NCI-H226 (cell line): ENCODE measurements around the gene UPF2.
"Not testable (repeated sequence)": the region's sequence is repeated elsewhere in the genome, so short reads cannot be mapped to it uniquely, and the experiment has no call there.

Source experiments
- DNase-seq: peaks from one replicate; pipeline ENCODE4 v3.0.0-alpha.2; 2015

UPF2 gene, protein sequence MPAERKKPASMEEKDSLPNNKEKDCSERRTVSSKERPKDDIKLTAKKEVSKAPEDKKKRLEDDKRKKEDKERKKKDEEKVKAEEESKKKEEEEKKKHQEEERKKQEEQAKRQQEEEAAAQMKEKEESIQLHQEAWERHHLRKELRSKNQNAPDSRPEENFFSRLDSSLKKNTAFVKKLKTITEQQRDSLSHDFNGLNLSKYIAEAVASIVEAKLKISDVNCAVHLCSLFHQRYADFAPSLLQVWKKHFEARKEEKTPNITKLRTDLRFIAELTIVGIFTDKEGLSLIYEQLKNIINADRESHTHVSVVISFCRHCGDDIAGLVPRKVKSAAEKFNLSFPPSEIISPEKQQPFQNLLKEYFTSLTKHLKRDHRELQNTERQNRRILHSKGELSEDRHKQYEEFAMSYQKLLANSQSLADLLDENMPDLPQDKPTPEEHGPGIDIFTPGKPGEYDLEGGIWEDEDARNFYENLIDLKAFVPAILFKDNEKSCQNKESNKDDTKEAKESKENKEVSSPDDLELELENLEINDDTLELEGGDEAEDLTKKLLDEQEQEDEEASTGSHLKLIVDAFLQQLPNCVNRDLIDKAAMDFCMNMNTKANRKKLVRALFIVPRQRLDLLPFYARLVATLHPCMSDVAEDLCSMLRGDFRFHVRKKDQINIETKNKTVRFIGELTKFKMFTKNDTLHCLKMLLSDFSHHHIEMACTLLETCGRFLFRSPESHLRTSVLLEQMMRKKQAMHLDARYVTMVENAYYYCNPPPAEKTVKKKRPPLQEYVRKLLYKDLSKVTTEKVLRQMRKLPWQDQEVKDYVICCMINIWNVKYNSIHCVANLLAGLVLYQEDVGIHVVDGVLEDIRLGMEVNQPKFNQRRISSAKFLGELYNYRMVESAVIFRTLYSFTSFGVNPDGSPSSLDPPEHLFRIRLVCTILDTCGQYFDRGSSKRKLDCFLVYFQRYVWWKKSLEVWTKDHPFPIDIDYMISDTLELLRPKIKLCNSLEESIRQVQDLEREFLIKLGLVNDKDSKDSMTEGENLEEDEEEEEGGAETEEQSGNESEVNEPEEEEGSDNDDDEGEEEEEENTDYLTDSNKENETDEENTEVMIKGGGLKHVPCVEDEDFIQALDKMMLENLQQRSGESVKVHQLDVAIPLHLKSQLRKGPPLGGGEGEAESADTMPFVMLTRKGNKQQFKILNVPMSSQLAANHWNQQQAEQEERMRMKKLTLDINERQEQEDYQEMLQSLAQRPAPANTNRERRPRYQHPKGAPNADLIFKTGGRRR

DNA sequence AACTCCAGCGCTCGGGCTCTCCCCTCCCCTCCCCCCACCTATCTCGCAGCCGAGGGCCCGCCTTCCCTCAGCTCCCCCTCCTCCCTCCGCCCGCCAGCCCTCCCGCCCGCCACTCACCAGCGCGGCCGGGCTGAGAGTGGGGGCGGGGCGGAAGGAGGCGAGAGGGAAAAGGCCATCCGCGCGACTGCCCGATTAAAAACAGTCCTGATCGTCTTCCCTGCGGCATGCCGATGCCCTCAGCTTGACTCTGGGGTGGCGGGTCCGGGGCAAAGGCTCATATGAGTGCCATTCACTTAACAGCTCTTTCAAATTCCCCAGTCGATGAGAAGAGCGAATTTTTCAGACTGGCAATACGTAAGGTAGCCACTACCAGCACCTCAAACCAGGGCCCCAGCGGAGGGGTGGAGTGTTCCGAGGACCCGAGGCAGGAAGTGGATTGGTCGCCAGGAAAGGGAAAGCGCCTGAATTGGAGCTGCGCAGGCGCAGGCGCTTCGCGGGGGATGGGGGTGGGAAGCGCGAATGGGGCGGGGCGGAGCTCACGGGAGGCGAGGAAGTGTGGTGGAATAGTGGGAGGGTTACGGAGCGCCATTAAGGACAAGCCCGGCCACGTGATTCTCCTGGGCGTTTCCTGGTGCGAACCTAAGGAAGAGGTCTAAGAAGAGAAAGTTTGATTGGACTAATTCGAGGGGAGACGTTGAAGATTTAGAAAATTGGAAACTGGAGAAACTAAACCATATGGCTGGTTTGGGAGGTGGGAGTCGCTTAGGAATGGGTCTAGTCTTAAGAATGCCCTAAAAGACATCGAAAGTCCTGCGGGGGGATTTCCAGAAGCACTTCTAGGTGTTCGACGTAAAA is at the start of gene UPF2:
TSS of gene UPF2 (minus strand) at position 13 of the 855 bp plus-strand sequence. CDS start 7,386 bp downstream, outside the sequence.
- peak; percentile 94 for DNase-seq

DNA sequence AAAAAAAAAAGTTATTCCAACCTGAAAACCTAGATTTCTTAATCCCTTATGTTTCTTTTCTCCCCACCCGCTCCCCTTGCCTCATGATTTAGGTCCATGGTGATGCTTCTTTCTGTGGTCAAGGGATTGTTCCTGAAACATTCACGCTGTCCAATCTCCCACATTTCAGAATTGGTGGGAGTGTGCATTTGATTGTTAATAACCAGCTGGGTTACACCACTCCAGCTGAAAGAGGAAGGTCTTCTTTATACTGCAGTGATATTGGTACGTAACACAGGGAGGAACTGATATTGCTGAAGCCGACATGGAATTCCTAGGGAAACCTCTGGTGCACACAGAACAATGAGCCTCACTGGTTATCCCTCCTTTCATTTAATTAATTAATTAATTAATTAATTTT is 48.8 kb upstream of the UPF2 start:
- DNase-seq = no peak

- DNase-seq = no peak
Measured at GRCh38 chr10:12088919-12089318, 46.3 kb upstream of the UPF2 start.

GRCh38 chr10:12081879-12082557 is 39.4 kb upstream of the UPF2 start:
- no peak for DNase-seq

- no peak for DNase-seq
Measured at GRCh38 chr10:12081470-12081869, 38.9 kb upstream of the UPF2 start.

- no peak for DNase-seq
Measured at GRCh38 chr10:12077580-12078180, 35.1 kb upstream of the UPF2 start.

DNA sequence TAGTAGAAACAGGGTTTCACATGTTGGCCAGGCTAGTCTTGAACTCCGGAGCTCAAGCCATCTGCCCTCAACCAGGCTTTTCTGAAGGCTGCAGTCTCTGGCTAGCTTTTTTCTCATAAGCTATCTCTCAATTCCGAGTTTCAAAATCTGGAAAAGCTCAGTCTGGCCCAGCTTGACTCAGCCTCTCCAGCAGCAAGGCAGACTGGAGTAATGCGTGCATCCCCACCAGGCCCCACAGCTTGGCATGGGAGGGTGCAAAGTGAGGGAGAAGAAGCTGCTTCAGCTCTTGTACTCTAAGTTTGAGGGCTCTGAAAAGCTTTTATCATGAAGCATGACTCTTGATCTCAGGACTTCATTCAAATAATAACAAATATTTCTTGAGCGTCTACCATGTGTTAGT is 30.9 kb upstream of the UPF2 start:
- DNase-seq = no peak

DNA sequence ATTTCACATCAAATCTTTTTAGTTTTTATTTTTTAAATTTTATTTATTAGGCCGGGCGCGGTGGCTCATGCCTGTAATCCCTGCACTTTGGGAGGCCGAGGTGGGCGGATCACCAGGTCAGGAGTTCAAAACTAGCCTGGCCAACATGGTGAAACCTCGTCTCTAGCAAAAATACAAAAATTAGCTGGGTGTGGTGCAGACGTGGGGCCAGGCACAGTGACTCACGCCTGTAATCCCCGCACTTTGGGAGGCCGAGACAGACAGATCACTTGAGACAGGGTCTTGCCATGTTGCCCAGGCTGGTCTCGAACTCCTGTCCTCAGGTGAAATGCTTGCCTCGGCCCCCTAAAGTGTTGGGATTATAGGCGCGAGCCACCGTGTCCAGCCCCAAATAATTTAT is 28.8 kb upstream of the UPF2 start:
- not testable (repeated sequence) for DNase-seq

DNA sequence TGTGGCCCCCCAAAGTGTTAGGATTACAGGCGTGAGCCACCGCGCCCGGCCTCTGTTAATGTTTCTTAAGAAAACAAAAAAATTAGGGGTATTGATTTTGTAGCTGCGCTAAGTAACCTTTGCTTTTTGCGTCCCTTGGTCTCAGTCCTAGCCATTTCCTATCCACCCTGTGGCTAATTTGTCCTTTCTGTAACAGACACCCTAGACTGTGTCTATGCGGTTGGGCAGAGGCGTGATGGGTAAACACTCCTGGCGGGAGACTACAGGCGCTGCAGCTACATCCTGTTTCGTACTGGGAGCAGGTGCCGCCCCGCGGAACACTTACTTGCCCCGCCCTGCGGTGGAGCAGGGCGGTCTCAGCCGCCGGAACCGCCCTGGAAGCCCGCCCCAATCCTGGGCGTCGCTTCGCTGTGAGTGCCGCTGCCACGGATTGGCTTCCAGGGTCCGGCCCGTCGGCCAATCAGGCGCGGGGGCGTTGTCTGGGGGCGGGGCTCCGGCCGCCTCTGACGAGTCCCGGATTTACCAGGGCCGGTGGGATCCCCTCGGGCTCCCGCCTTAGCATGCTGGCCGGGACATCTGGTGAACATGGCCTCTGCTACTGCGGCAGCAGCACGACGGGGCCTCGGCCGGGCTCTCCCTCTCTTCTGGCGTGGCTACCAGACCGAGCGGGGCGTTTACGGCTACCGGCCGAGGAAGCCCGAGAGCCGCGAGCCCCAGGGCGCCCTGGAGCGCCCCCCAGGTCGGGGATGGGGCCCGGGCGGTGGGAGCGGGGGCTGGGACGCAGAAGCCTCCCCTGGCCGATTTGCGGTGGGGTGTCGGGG is 26.1 kb upstream of the UPF2 start, which contains the start of gene DHTKD1:
TSS of gene DHTKD1 (plus strand) at position 506 of the 821 bp plus-strand sequence. CDS start at position 586, 80 bp downstream.
- peak; percentile 96 for DNase-seq

GRCh38 chr10:12067336-12067735 is 24.7 kb upstream of the UPF2 start:
- peak; percentile 85 for DNase-seq

GRCh38 chr10:12063483-12063818 is 20.8 kb upstream of the UPF2 start:
- no peak for DNase-seq

DNA sequence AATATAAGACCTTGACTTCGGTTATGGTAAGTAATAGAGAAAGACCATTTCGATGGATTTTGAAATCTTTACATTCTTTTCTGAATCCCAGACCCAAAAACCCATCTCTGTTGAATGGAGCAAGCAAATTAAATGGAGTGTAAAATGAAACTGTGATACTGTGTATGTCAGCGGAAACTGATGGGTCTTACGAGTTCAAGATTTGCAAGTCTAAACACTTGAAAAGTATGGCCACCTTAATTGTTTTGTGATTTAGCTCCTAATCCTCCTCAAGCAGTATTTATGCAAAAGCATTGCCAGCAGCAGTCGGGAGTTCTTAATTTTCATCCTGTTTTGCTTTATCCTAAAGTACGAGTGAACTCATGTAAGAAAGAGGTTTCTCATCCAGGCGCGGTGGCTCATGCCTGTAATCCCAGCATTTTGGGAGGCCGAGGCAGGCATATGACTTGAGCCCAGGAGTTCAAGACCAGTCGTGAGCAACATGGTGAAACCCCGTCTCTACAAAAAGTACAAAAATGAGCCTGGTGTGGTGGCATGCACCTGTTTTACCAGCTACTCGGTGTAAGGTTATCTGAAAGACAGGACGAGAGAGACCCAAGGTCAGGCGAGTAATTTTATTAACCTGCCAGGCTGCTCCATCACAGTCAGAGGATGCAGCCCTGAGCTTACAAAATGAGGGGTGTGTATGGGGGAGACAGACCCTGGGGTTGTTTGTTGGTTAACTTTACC is 20.3 kb upstream of the UPF2 start:
- DNase-seq = no peak

- no peak for DNase-seq
Measured at GRCh38 chr10:12061124-12061523, 18.5 kb upstream of the UPF2 start.

GRCh38 chr10:12056748-12057147 is 14.1 kb upstream of the UPF2 start:
- DNase-seq = no peak

- DNase-seq = no peak
Measured at GRCh38 chr10:12055732-12056131, 13.1 kb upstream of the UPF2 start.

GRCh38 chr10:12051241-12051640 is 8.6 kb upstream of the UPF2 start:
- no peak for DNase-seq

DNA sequence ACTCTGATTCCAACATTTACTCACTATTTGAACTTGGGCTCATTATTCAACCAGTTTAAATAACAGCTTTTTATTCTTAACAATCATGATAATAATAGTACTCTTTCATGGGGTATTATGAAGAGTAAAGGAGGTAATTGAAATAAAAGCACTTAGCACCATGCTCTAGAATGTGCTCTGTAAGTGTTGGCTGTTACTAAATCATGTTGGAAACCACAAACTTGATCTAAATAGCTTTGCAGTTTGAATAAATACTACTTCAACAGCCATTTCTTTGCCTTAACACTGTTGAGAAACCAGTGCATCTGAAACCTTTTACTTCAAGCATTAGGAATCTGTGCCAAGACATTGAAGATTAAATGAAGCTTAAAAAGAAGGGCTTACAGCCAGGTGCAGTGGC is 7.9 kb upstream of the UPF2 start:
- DNase-seq = no peak

GRCh38 chr10:12048547-12048946 is 5.9 kb upstream of the UPF2 start:
- no peak for DNase-seq

GRCh38 chr10:12045596-12045995 is 3.0 kb upstream of the UPF2 start:
- no peak for DNase-seq
